Adrenal gland (tissue), 12 donors: ENCODE data around the gene TTLL5. TPM values are rescaled to one million over a fixed set of nuclear protein-coding genes. Genes with fewer than 3 reads are reported as not detected.

Experiments
- DNase-seq, 7 donors: peaks; one replicate each; pipeline ENCODE4 v3.0.0-alpha.2; 2019 to 2020
- H3K27ac ChIP-seq, 5 donors: fragments of 200-600 bp; sonication (generic) in 4 of 5; 1 replicate in 3 of 5; 2 replicates in 2 of 5; pipeline versions ENCODE4 v1.5.1 to v1.8.0; 2016 to 2020; ENCODE audit warnings: mild to moderate bottlenecking in 1 of 5
- H3K27me3 ChIP-seq: fragments of 200-600 bp; 2 replicates; pipeline ENCODE4 v1.8.0; 2021
- H3K36me3 ChIP-seq, 2 donors: fragments of 200-600 bp; replicated peaks in 1 of 2; 1 replicate in 1 of 2; 2 replicates in 1 of 2; pipeline versions ENCODE4 v1.5.1 to v1.8.0; 2018 to 2022
- H3K4me1 ChIP-seq, 2 donors: fragments of 200-600 bp; replicated peaks in 1 of 2; 1 replicate in 1 of 2; 2 replicates in 1 of 2; pipeline versions ENCODE4 v1.5.1 to v1.8.0; 2018 to 2021
- H3K4me3 ChIP-seq, 4 donors: fragments of 200-600 bp; sonication (generic) in 3 of 4; one replicate each; pipeline ENCODE4 v1.5.1; 2016 to 2018
- H3K9me3 ChIP-seq, 3 donors: fragments of 200-600 bp; sonication (generic) in 1 of 3; replicated peaks in 1 of 3; 1 replicate in 2 of 3; 2 replicates in 1 of 3; pipeline versions ENCODE4 v1.5.1 to v1.8.0; 2016 to 2021
- POLR2A ChIP-seq, 2 donors: fragments of 450-650 bp; IDR thresholded peaks; one replicate each; pipeline ENCODE4 v1.6.1; 2017; ENCODE audit warnings: antibody characterized with exemption in 2 of 2, mild to moderate bottlenecking in 2 of 2, moderate library complexity in 1 of 2
- WGBS, 4 donors: extraction: QIAGEN DNeasy Blood & Tissue Kit in 2 of 4; methylation state at CpG; one replicate each; pipeline versions ENCODE4 v1.1.5 to v1.1.7; 2013 to 2017; 5-methylcytosine and 5-hydroxymethylcytosine counted together
- intact Hi-C, 2 donors: fragments of 100-400 bp; cut with DNase I; formaldehyde crosslinking; loops; one replicate each; pipeline versions ENCODE4 v1.14.1 to v1.15.0; 2022 to 2023
- polyA plus RNA-seq, 3 donors: library from polyadenylated mRNA; stranded (reverse); fragments of 200-250 nt in 2 of 3; fragments of 350-450 nt in 1 of 3; fragmentation: Illumina TruSeq in 1 of 3; extraction: RNeasy Lipid Tissue Mini Kit (QIAGEN cat#74804) in 1 of 3; gene quantifications; one replicate each; pipeline ENCODE4 v1.2.3, GENCODE V29; 2013 to 2014
- total RNA-seq, 9 donors: library from RNA; depleted of rRNA in 4 of 9; stranded (reverse); fragments of >200 nt in 4 of 9; fragments of 120-200 nt in 1 of 9; fragmentation: NEBNext Ultra II Directional in 1 of 9; extraction: Animal tissue kit (Norgen Biotek cat#: 25700) in 1 of 9; gene quantifications; one replicate each; pipeline versions ENCODE4 v1.1.0 to v1.2.4, GENCODE V29; 2013 to 2023
- TF ChIP-seq, protein P1 (sequence below), 6 experiments: fragments of 450-650 bp in 4 of 6; fragments of 200-600 bp in 2 of 6; sonication (generic) in 1 of 6; IDR thresholded peaks; 1 replicate in 5 of 6; 2 replicates in 1 of 6; pipeline versions ENCODE4 v1.5.1 to v1.8.0; 2016 to 2021; ENCODE audit warnings: antibody characterized with exemption in 6 of 6, mild to moderate bottlenecking in 2 of 6, moderate library complexity in 1 of 6
- donor health status: healthy with polysubstance abuse.
- donor health status: Bipolar disorder and iron deficiency.
- donor health status: DM: yes; HTN: yes; CAD: no.
- donor health status: DM: no; HTN: no; CAD: no.
- donor health status: DM: no; HTN: no; CAD: no.
- donor health status: DM: yes; HTN: yes; CAD: no.

TTLL5 gene
- total and polyA plus RNA-seq, 12 donors, result 12.7 to 34.0 (median 24.1) TPM

DNA sequence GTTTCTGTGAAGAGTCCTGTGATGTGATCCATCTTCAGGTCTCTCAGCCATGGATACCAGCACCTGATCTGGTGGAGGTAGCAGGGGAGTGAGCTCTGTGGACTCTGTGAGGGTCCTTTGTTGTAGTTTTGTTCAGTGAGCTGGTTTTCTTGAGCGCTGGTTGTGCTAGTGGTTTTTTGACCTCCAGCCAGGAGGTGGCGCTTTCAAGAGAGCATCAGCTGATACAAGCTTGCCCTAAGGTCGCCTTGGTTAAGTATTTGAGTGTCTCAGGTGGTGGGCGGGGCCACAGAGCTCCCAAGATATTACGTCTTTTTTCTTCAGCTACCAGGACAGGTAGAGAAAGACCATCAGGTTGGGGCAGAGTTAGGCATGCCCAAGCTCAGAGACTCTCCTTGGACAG is 139.7 kb downstream of the TTLL5 start:
- H3K4me1 ChIP-seq, result no peaks in the 10 kb centered on the region
- TF ChIP-seq, protein P1, sequence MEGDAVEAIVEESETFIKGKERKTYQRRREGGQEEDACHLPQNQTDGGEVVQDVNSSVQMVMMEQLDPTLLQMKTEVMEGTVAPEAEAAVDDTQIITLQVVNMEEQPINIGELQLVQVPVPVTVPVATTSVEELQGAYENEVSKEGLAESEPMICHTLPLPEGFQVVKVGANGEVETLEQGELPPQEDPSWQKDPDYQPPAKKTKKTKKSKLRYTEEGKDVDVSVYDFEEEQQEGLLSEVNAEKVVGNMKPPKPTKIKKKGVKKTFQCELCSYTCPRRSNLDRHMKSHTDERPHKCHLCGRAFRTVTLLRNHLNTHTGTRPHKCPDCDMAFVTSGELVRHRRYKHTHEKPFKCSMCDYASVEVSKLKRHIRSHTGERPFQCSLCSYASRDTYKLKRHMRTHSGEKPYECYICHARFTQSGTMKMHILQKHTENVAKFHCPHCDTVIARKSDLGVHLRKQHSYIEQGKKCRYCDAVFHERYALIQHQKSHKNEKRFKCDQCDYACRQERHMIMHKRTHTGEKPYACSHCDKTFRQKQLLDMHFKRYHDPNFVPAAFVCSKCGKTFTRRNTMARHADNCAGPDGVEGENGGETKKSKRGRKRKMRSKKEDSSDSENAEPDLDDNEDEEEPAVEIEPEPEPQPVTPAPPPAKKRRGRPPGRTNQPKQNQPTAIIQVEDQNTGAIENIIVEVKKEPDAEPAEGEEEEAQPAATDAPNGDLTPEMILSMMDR (IDR thresholded peaks at IDR 0.05), result no peak
- no peak for TF ChIP-seq POLR2A (IDR thresholded peaks at IDR 0.05)
- no peak overlapping the region for H3K27ac ChIP-seq
- H3K9me3 ChIP-seq, result no peaks in the 10 kb centered on the region
- no peak for DNase-seq
- H3K27me3 ChIP-seq, result no peaks in the 10 kb centered on the region
- WGBS, 4 donors, result 97 to 100% (median 97%) methylated on average over 4 to 5 of the region's 5 CpGs
- H3K36me3 ChIP-seq, result peaks cover 0 to 5% of the 10 kb centered on the region in 2 donors
- no peak overlapping the region for H3K4me3 ChIP-seq
- intact Hi-C loops, result no loop called here

DNA sequence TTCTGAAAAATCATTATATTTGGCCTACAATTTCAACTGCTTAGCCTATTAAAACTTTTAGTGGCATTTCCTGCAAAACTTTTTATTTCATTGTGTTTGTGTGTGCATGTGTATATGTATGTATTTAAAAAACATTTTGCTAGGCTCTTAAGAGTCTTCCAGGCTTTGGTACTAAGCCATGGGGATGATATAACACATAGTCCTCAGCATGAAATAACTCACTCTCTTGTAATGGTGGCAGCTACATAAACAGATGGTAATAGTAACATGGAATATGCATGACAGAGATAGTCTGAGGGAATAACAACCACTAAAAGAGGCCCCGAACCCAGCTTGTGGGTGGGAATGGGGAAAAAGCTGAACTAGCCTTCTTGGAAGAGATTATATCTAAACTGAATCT is 141.4 kb downstream of the TTLL5 start:
- H3K27ac ChIP-seq, result no peak overlapping the region
- intact Hi-C loops, result no loop called here
- H3K4me3 ChIP-seq, result no peak overlapping the region
- 95 to 100% (median 97%) methylated on average over 1 of the region's 1 CpG for WGBS, 4 donors
- TF ChIP-seq POLR2A (IDR thresholded peaks at IDR 0.05), result no peak
- TF ChIP-seq, protein P1 (IDR thresholded peaks at IDR 0.05), result no peak
- DNase-seq, result no peak
- peaks cover 0 to 5% of the 10 kb centered on the region in 2 donors for H3K36me3 ChIP-seq
- no peaks in the 10 kb centered on the region for H3K27me3 ChIP-seq
- no peaks in the 10 kb centered on the region for H3K4me1 ChIP-seq
- H3K9me3 ChIP-seq, result no peaks in the 10 kb centered on the region

DNA sequence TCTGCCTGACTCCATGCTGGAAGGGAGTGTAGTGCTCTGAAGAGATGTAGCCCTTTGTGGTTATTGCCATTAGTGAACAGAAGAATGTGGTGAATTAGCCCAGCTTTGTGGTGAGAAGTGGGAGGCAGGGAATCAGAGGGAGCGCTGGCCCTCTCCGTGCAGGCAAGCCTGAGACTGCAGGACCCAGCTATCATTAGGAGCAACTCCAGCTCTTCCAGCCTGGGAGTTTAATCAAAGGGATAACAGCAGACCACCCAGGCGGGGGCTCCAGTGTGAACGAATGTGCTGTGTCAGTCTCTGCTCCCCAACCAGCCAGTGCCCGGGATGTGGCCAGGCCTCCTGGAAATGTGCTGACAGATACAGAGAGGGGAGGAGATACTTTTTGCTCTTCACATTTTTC is 142.7 kb downstream of the TTLL5 start:
- TF ChIP-seq, protein P1 (IDR thresholded peaks at IDR 0.05), result no peak
- TF ChIP-seq POLR2A (IDR thresholded peaks at IDR 0.05), result no peak
- no peaks in the 10 kb centered on the region for H3K9me3 ChIP-seq
- H3K27me3 ChIP-seq, result no peaks in the 10 kb centered on the region
- DNase-seq, result no peak
- H3K4me3 ChIP-seq, result no peak overlapping the region
- 82 to 93% (median 86%) methylated on average over 5 of the region's 5 CpGs for WGBS, 4 donors
- intact Hi-C loops, result no loop called here
- no peaks in the 10 kb centered on the region for H3K4me1 ChIP-seq
- peaks cover 0 to 5% of the 10 kb centered on the region in 2 donors for H3K36me3 ChIP-seq
- H3K27ac ChIP-seq, result no peak overlapping the region

DNA sequence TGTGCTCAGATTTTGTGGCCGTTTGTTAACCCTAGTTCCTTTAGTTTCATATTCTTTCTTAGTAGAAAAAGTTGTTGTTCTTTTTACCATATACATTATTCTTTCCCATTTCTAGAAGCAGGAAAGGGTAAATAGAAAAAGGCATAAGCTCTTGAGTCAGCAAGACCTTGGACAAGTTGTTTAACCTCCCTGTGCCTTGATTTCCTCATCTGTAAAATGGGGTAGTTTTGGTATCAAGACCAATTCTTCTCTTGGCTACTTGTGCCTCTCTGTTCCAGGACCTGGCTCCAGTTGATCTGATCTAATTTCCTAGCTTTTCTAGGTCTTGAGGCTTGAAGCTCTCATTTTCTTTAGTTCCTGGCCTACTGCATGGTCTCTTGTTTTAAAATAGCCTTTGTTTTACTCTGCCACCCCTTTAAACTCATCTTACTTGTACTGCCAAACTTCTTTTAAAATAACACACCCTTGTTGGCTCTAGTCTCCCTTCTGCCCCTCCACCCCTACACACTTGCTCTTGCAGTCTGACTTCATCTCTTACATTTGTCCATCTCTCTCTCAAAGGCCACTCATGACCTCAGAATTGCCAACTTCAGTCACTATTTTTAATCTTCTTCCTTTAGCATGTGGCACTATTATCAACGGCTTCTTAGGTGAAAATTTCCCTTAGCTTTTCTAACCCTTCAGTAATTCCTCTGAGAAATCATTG is 143.7 kb downstream of the TTLL5 start:
- intact Hi-C loops, result no loop called here

More for the DNA sequence above, 143.7 kb downstream of the TTLL5 start:
- no peaks in the 10 kb centered on the region for H3K4me1 ChIP-seq
- no peak for DNase-seq
- no peaks in the 10 kb centered on the region for H3K27me3 ChIP-seq
- H3K27ac ChIP-seq, result no peak overlapping the region
- WGBS, 4 donors, result 80 to 90% (median 85%) methylated on average over 2 of the region's 2 CpGs
- peaks cover 0 to 5% of the 10 kb centered on the region in 2 donors for H3K36me3 ChIP-seq
- no peaks in the 10 kb centered on the region for H3K9me3 ChIP-seq
- TF ChIP-seq POLR2A (IDR thresholded peaks at IDR 0.05), result no peak
- TF ChIP-seq, protein P1 (IDR thresholded peaks at IDR 0.05), result no peak
- no peak overlapping the region for H3K4me3 ChIP-seq
